Neutrophil (primary cell): Measurements from ENCODE around the gene ZNF283.
"Not testable (repeated sequence)": the region's sequence is repeated elsewhere in the genome, so short reads cannot be mapped to it uniquely, and the experiment has no call there.

Source experiments
- H3K27ac ChIP-seq: fragments of 200-600 bp; sonication (generic); 2 replicates; pipeline ENCODE4 v1.5.1; 2016; ENCODE audit warnings: mild to moderate bottlenecking, moderate library complexity
- H3K27me3 ChIP-seq: fragments of 200-600 bp; sonication (generic); 2 replicates; pipeline ENCODE4 v1.6.0; 2016; ENCODE audit warnings: mild to moderate bottlenecking
- H3K36me3 ChIP-seq: fragments of 200-600 bp; sonication (generic); 2 replicates; pipeline ENCODE4 v1.5.1; 2017
- H3K4me1 ChIP-seq, 2 experiments: fragments of 200-600 bp in 1 of 2; sonication (generic) in 1 of 2; 1 replicate in 1 of 2; 2 replicates in 1 of 2; pipeline versions ENCODE4 v1.5.1 to v1.6.1; 2013 to 2016; ENCODE audit warnings: low read depth in 1 of 2, low read length in 1 of 2, mild to moderate bottlenecking in 1 of 2, moderate library complexity in 1 of 2; ENCODE audit not compliant: control insufficient read depth in 1 of 2, insufficient read depth in 1 of 2
- H3K4me3 ChIP-seq, 2 experiments: fragments of 200-600 bp in 1 of 2; sonication (generic) in 1 of 2; 1 replicate in 1 of 2; 2 replicates in 1 of 2; pipeline ENCODE4 v1.5.1; 2013 to 2016; ENCODE audit warnings: low read depth in 1 of 2, low read length in 1 of 2, mild to moderate bottlenecking in 1 of 2, moderate library complexity in 1 of 2
- H3K9me3 ChIP-seq: fragments of 200-600 bp; sonication (generic); 2 replicates; pipeline ENCODE4 v1.5.1; 2016
- TF ChIP-seq, protein P1 (sequence below): fragments of 200-600 bp; sonication (generic); IDR thresholded peaks from 2 replicates; pipeline ENCODE4 v1.5.1; 2016; ENCODE audit warnings: antibody characterized with exemption

ZNF283 gene

GRCh38 chr19:43812259-43812658 lies 14.9 kb upstream of the ZNF283 start:
- Histone ChIP-seq H3K4me3 (no peak overlapping the region), H3K9me3 (no peaks in the 10 kb centered on the region), H3K4me1 (no peaks in the 10 kb centered on the region), H3K36me3 (no peaks in the 10 kb centered on the region), H3K27ac (no peak overlapping the region), H3K27me3 (peaks cover 12% of the 10 kb centered on the region)
- TF ChIP-seq, protein P1, sequence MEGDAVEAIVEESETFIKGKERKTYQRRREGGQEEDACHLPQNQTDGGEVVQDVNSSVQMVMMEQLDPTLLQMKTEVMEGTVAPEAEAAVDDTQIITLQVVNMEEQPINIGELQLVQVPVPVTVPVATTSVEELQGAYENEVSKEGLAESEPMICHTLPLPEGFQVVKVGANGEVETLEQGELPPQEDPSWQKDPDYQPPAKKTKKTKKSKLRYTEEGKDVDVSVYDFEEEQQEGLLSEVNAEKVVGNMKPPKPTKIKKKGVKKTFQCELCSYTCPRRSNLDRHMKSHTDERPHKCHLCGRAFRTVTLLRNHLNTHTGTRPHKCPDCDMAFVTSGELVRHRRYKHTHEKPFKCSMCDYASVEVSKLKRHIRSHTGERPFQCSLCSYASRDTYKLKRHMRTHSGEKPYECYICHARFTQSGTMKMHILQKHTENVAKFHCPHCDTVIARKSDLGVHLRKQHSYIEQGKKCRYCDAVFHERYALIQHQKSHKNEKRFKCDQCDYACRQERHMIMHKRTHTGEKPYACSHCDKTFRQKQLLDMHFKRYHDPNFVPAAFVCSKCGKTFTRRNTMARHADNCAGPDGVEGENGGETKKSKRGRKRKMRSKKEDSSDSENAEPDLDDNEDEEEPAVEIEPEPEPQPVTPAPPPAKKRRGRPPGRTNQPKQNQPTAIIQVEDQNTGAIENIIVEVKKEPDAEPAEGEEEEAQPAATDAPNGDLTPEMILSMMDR, result no peak

GRCh38 chr19:43812688-43813087 lies 14.4 kb upstream of the ZNF283 start:
- no peaks in the 10 kb centered on the region for H3K4me1 ChIP-seq
- no peaks in the 10 kb centered on the region for H3K9me3 ChIP-seq
- TF ChIP-seq, protein P1, result no peak
- no peak overlapping the region for H3K27ac ChIP-seq
- H3K27me3 ChIP-seq, result peaks cover 9% of the 10 kb centered on the region
- no peak overlapping the region for H3K4me3 ChIP-seq
- no peaks in the 10 kb centered on the region for H3K36me3 ChIP-seq

GRCh38 chr19:43814663-43815352 lies 12.3 kb upstream of the ZNF283 start:
- Histone ChIP-seq H3K27me3 (peaks cover 20% of the 10 kb centered on the region), H3K4me1 (no peaks in the 10 kb centered on the region), H3K36me3 (no peaks in the 10 kb centered on the region), H3K4me3 (no peak overlapping the region), H3K9me3 (no peaks in the 10 kb centered on the region), H3K27ac (no peak overlapping the region)
- TF ChIP-seq, protein P1, result no peak

DNA sequence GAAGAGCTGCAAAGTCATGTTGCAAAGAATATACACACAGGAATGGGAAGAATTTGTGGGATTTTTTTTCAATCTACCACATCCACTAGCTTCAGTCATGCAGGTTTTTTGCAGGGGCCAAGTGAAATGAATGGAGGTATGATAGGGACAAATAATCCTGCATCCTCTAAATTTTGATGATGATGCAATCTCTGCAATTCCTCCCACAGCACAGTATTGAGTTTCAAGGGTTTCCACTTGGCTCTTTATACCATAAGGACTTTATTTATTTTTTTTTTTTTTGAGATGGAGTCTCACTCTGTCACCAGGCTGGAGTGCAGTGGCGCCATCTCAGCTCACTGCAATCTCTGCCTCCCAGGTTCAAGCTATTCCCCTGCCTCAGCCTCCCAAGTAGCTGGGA lies 9.7 kb upstream of the ZNF283 start:
- not testable (repeated sequence) for H3K27ac ChIP-seq, H3K4me3 ChIP-seq, H3K9me3 ChIP-seq, H3K4me1 ChIP-seq, H3K36me3 ChIP-seq
- peaks cover 46% of the 10 kb centered on the region for H3K27me3 ChIP-seq

- Histone ChIP-seq H3K27ac (no peak overlapping the region), H3K27me3 (peaks cover 56% of the 10 kb centered on the region), H3K9me3 (no peaks in the 10 kb centered on the region), H3K36me3 (no peaks in the 10 kb centered on the region), H3K4me1 (peaks cover 7 to 8% of the 10 kb centered on the region in 2 experiments), H3K4me3 (no peak overlapping the region)
- TF ChIP-seq, protein P1, result no peak
Observed at GRCh38 chr19:43818500-43818899, 8.6 kb upstream of the ZNF283 start.

GRCh38 chr19:43820098-43820883 lies 6.8 kb upstream of the ZNF283 start:
- H3K9me3 ChIP-seq, result no peaks in the 10 kb centered on the region
- TF ChIP-seq, protein P1, result no peak
- no peak overlapping the region for H3K4me3 ChIP-seq
- peaks cover 74% of the 10 kb centered on the region for H3K27me3 ChIP-seq
- peaks cover 7 to 8% of the 10 kb centered on the region in 2 experiments for H3K4me1 ChIP-seq
- no peaks in the 10 kb centered on the region for H3K36me3 ChIP-seq
- H3K27ac ChIP-seq, result no peak overlapping the region
